ENCODE results near the gene LAMA2.

DNA sequence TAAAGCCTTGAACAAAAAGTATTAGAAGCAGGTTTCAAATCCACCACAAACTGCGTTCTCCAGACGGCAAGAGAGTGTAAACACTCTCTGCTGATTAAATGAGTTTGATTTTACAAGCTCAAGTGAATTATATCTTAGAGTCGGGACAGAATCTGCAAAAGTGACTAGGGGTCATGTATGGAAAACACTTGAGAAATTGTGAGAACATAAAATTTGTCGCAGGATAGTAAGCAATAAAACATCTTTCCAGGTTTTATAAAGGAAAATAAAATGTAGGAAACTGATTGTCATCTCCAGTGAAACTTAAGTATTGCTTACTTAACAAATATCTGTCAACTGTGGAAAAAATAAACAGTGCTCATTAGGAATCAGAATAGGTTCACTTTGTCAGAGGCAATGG lies 452.9 kb downstream of the LAMA2 start:
- TF ChIP-seq POLR2A (IDR thresholded peaks at IDR 0.05) = no peak
- TF ChIP-seq CTCF (IDR thresholded peaks at IDR 0.05) = no peak
